GM12878 (cell line): ENCODE measurements around the gene ATG10. TPM values are rescaled to one million over a fixed set of nuclear protein-coding genes. Genes with fewer than 3 reads are reported as not detected.

Experiments used
- ATAC-seq: fragments of 200-7000 bp; cut with Tn5 transposase; 3 replicates; pipeline ENCODE4 v1.9.1; 2020; ENCODE audit warnings: mild to moderate bottlenecking, moderate library complexity
- BruUV-seq: library from RNA; stranded (reverse); fragments of 400-500 nt; replicated peaks from 2 replicates; lab custom pipeline; 2021; lab: Mats Ljungman, UMichigan
- CTCF ChIA-PET: fragments of 300-600 bp; sonication (Branson Sonifier 250); formaldehyde crosslinking; extraction: SDS; loops from one replicate; lab custom pipeline; 2021; ENCODE audit warnings: inconsistent platforms; lab: Yijun Ruan, JAX
- POLR2A ChIA-PET: fragments of 350-600 bp; formaldehyde crosslinking; extraction: SDS; loops from one replicate; lab custom pipeline; 2021; ENCODE audit warnings: inconsistent platforms; lab: Charles Lee
- RAD21 ChIA-PET: fragments of 300-600 bp; sonication (Branson Sonifier 250); formaldehyde crosslinking; loops from one replicate; lab custom pipeline; 2023; ENCODE audit warnings: antibody characterized with exemption; ENCODE audit not compliant: unreplicated experiment; lab: Charles Lee
- SMC1A ChIA-PET: fragments of 300-600 bp; sonication (Branson Sonifier 250); formaldehyde crosslinking; loops from one replicate; lab custom pipeline; 2023; ENCODE audit not compliant: unreplicated experiment, uncharacterized antibody; lab: Charles Lee
- DNase-seq: peaks from one replicate; pipeline ENCODE4 v3.0.0-alpha.2; 2011; ENCODE audit warnings: low read depth, low spot score
- FAIRE-seq: peaks from 3 replicates; lab custom pipeline; 2011; peaks lifted over from hg19 to GRCh38; lab: Jason Lieb, UNC
- H2AFZ ChIP-seq: 2 replicates; pipeline ENCODE4 v1.6.0; 2011; ENCODE audit warnings: low read depth, low read length, control low read depth; ENCODE audit not compliant: control insufficient read depth
- H3K27ac ChIP-seq: 2 replicates; pipeline ENCODE4 v1.5.1; 2011; ENCODE audit warnings: control low read depth; ENCODE audit not compliant: control insufficient read depth, insufficient read depth
- H3K27me3 ChIP-seq, 2 experiments: replicated peaks in 1 of 2; 2 replicates each; pipeline versions ENCODE4 v1.6.0 to v1.6.1; 2011; ENCODE audit warnings: low read length in 1 of 2; ENCODE audit not compliant: control insufficient read depth in 2 of 2, insufficient read depth in 2 of 2
- H3K36me3 ChIP-seq, 2 experiments: 2 replicates each; pipeline ENCODE4 v1.5.1; 2011; ENCODE audit warnings: low read length in 1 of 2; ENCODE audit not compliant: control insufficient read depth in 2 of 2, insufficient read depth in 2 of 2
- H3K4me1 ChIP-seq: 2 replicates; pipeline ENCODE4 v1.6.1; 2011; ENCODE audit warnings: mild to moderate bottlenecking, low read length, moderate library complexity, mixed read lengths; ENCODE audit not compliant: control insufficient read depth, insufficient read depth
- H3K4me2 ChIP-seq: 2 replicates; pipeline ENCODE4 v1.6.0; 2011; ENCODE audit warnings: control low read depth; ENCODE audit not compliant: control insufficient read depth, insufficient read depth
- H3K4me3 ChIP-seq: fragments of 200-600 bp; sonication (generic); 2 replicates; pipeline ENCODE4 v1.5.1; 2016
- H3K79me2 ChIP-seq: 2 replicates; pipeline ENCODE4 v1.6.0; 2011; ENCODE audit warnings: low read length; ENCODE audit not compliant: control insufficient read depth, insufficient read depth
- H3K9ac ChIP-seq: 2 replicates; pipeline ENCODE4 v1.8.0; 2011; ENCODE audit warnings: low read length, control low read depth, mixed read lengths; ENCODE audit not compliant: control insufficient read depth, insufficient read depth
- H3K9me3 ChIP-seq: replicated peaks from 3 replicates; pipeline ENCODE4 v1.5.1; 2011; ENCODE audit warnings: mild to moderate bottlenecking, low read length; ENCODE audit not compliant: control insufficient read depth, insufficient read depth
- H4K20me1 ChIP-seq: 2 replicates; pipeline ENCODE4 v1.6.0; 2011; ENCODE audit not compliant: control insufficient read depth, insufficient read depth
- BHLHE40 ChIP-seq, 2 experiments: fragments of 450-650 bp in 1 of 2; IDR thresholded peaks; 2 replicates each; pipeline ENCODE4 v1.6.1; 2011 to 2017; ENCODE audit warnings: low read depth in 2 of 2, borderline replicate concordance in 1 of 2, improper control_type of control experiment in 1 of 2, low read length in 1 of 2, mild to moderate bottlenecking in 1 of 2
- ESRRA ChIP-seq: IDR thresholded peaks from 2 replicates; pipeline ENCODE4 v1.6.1; 2012; ENCODE audit warnings: mild to moderate bottlenecking, low read length, improper control_type of control experiment
- FOS ChIP-seq: IDR thresholded peaks from 3 replicates; pipeline ENCODE4 v1.6.1; 2011; ENCODE audit warnings: borderline replicate concordance; ENCODE audit not compliant: insufficient read length; ENCODE audit errors: extremely low read depth
- IKZF1 ChIP-seq: fragments of 450-650 bp; conservative IDR thresholded peaks from 2 replicates; pipeline ENCODE4 v1.6.1; 2017; ENCODE audit warnings: antibody characterized with exemption, mild to moderate bottlenecking
- MTA3 ChIP-seq: IDR thresholded peaks from 2 replicates; pipeline ENCODE4 v1.6.1; 2012; ENCODE audit warnings: low read length, inconsistent platforms, borderline replicate concordance
- SIN3A ChIP-seq: IDR thresholded peaks from 2 replicates; pipeline ENCODE4 v1.6.1; 2012; ENCODE audit warnings: low read depth, low read length, improper control_type of control experiment
- SKIL ChIP-seq: fragments of 450-650 bp; IDR thresholded peaks from 2 replicates; pipeline ENCODE4 v1.6.1; 2017; ENCODE audit warnings: mild to moderate bottlenecking, low read depth, inconsistent platforms; ENCODE audit not compliant: poor library complexity, severe bottlenecking
- ZNF207 ChIP-seq: fragments of 450-650 bp; IDR thresholded peaks from 2 replicates; pipeline ENCODE4 v1.6.1; 2014; ENCODE audit warnings: antibody characterized with exemption, mild to moderate bottlenecking, borderline replicate concordance
- ZNF592 ChIP-seq: fragments of 450-650 bp; IDR thresholded peaks from 2 replicates; pipeline ENCODE4 v1.6.1; 2017; ENCODE audit warnings: mild to moderate bottlenecking, moderate library complexity
- ZNF622 ChIP-seq: fragments of 450-650 bp; IDR thresholded peaks from 2 replicates; pipeline ENCODE4 v1.6.1; 2017; ENCODE audit warnings: mild to moderate bottlenecking, inconsistent platforms
- ZZZ3 ChIP-seq: IDR thresholded peaks from 2 replicates; pipeline ENCODE4 v1.6.1; 2011; ENCODE audit warnings: low read depth; ENCODE audit not compliant: control insufficient read depth, insufficient read length
- WGBS: methylation state at CpG from one replicate; pipeline ENCODE4 v1.1.6; 2016; ENCODE audit warnings: low lambda C conversion rate; ENCODE audit not compliant: insufficient replicate concordance, insufficient coverage; ENCODE audit errors: missing lambda C conversion rate; 5-methylcytosine and 5-hydroxymethylcytosine counted together
- in situ Hi-C: fragments of 300-500 bp; cut with MboI; formaldehyde crosslinking; loops from 9 replicates; pipeline ENCODE4 v1.14.3; 2018; ENCODE audit warnings: mixed read lengths
- intact Hi-C: fragments of 100-400 bp; cut with micrococcal nuclease; formaldehyde crosslinking; loops from one replicate; pipeline ENCODE4 v1.14.2; 2022; ENCODE audit not compliant: unreplicated experiment
- polyA plus RNA-seq, 11 experiments: library from polyadenylated mRNA; depleted of rRNA in 4 of 11; unstranded in 6 of 11; stranded (reverse) in 5 of 11; fragments of >200 nt; fragmentation: Nextera tagmentation in 4 of 11; fragmentation: Illumina TruSeq in 1 of 11; extraction: Ambion mirVana in 4 of 11; extraction: Trizol in 1 of 11; gene quantifications; 1 replicate in 1 of 11; 2 replicates in 10 of 11; pipeline versions ENCODE4 v1.2.1 to v1.2.3, GENCODE V29; 2011 to 2016; ENCODE audit warnings: inconsistent platforms in 2 of 11, missing spikeins in 2 of 11, low read depth in 1 of 11
- total RNA-seq, 4 experiments: library from RNA; depleted of rRNA in 3 of 4; stranded (reverse); fragments of >200 nt in 3 of 4; fragmentation: Illumina TruSeq in 1 of 4; extraction: Trizol in 1 of 4; gene quantifications; 2 replicates each; pipeline versions ENCODE4 v1.2.1 to v1.2.3, GENCODE V29; 2013 to 2021

Gene ATG10
- total and polyA plus RNA-seq, 10 of the 15 experiments (the other 5 are each of a cell fraction or from before 2014, with no cell fraction given): 3.8 to 14.4 (median 6.5) TPM

DNA sequence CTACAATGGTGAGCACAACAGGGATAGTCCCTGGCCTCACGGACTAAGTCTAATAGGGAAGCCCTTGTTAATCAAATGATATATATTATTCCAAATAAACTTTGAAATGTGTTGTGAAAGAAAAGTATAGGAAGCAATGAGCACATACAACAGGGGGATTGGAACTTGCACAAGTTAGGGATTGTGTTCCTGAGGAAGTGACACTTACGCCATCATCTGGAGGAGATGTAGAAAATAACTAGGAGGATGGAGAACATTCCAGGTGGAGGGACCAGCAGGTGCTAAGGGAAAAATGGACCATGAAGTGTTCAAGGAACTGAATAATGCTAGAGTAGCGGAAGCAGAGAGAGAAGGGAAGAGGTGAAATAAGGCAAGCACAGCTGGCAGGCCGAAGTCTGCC lies 325.1 kb downstream of the ATG10 start:
- TF ChIP-seq FOS (no peak), SIN3A (no peak)
- intact Hi-C loops: no loop called here
- DNase-seq: no peak
- H3K4me1 ChIP-seq: no peaks in the 10 kb centered on the region
- no peak for ATAC-seq
- ChIA-PET RAD21 (no interaction called here), SMC1A (no interaction called here), POLR2A (no interaction called here), CTCF (no interaction called here)
- in situ Hi-C loops: no loop called here
- H4K20me1 ChIP-seq: no peaks in the 10 kb centered on the region
- BruUV-seq: no TSS peak
- FAIRE-seq: no peak
- no peak overlapping the region for H2AFZ ChIP-seq
- WGBS: 97% methylated on average over 4 of the region's 4 CpGs
- no peak overlapping the region for H3K9ac ChIP-seq
- no peak overlapping the region for H3K4me3 ChIP-seq
- no peak overlapping the region for H3K4me2 ChIP-seq
- no peaks in the 10 kb centered on the region for H3K9me3 ChIP-seq
- H3K79me2 ChIP-seq: no peaks in the 10 kb centered on the region
- H3K36me3 ChIP-seq: no peaks in the 10 kb centered on the region
- H3K27me3 ChIP-seq: no peaks in the 10 kb centered on the region
- H3K27ac ChIP-seq: no peak overlapping the region

DNA sequence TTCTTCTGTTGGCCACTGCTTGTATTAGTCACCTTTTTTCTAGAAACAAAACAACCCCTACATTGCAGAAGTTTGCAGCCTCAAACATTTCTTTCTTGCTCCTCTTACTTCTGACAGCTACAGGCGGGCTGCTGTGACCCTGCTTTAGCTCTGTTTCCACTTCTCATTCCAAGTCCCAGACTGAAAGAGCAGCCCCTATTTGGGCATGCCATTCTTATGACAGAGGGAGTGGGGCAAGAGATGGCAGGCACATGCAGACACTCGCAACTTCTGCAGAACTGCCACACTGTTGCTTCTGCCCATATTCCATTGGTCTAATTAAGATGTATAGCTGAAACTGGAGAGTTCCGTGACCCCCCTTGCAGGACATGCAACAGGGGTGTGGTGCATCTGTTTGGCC lies 325.9 kb downstream of the ATG10 start:
- 60% methylated on average over 3 of the region's 3 CpGs for WGBS
- in situ Hi-C loops: no loop called here
- CTCF ChIA-PET: no interaction called here

More for the DNA sequence above, 325.9 kb downstream of the ATG10 start:
- no peaks in the 10 kb centered on the region for H3K4me1 ChIP-seq
- no peak overlapping the region for H3K27ac ChIP-seq
- H3K36me3 ChIP-seq: no peaks in the 10 kb centered on the region
- no peaks in the 10 kb centered on the region for H3K9me3 ChIP-seq
- no peaks in the 10 kb centered on the region for H3K79me2 ChIP-seq
- no peak overlapping the region for H2AFZ ChIP-seq
- no peak overlapping the region for H3K9ac ChIP-seq
- H4K20me1 ChIP-seq: no peaks in the 10 kb centered on the region
- H3K4me2 ChIP-seq: no peak overlapping the region
- no peak for TF ChIP-seq ZZZ3
- TF ChIP-seq ESRRA: no peak
- no peak for TF ChIP-seq IKZF1
- TF ChIP-seq ZNF622: no peak
- TF ChIP-seq BHLHE40 (IDR thresholded peaks at IDR 0.05; ENCODE audit: borderline replicate concordance in 1 of 2, low read depth in 2 of 2, low read length in 1 of 2): no peak
- no peak for TF ChIP-seq ZNF207
- TF ChIP-seq ZNF592: no peak
- no peak for TF ChIP-seq MTA3
- TF ChIP-seq SKIL: no peak
- ATAC-seq (no peak), DNase-seq (no peak), FAIRE-seq (no peak)
- ChIA-PET POLR2A (no interaction called here), RAD21 (interaction anchor here (0.8 kb wide), 1 partner anchor 121 kb away, joined by 3 read pairs; no protein-coding TSS in a partner anchor), SMC1A (interaction anchor here (1.2 kb wide), 1 partner anchor 16 kb away, joined by 3 read pairs; no protein-coding TSS in a partner anchor)
- no peaks in the 10 kb centered on the region for H3K27me3 ChIP-seq
- no TSS peak for BruUV-seq
- no peak overlapping the region for H3K4me3 ChIP-seq
- intact Hi-C loops: no loop called here
